H1 (cell line): ENCODE measurements around the gene CCDC152. TPM values are rescaled to one million over a fixed set of nuclear protein-coding genes. Genes with fewer than 3 reads are reported as not detected.

Experiments
- CTCF ChIA-PET: fragments of 300-600 bp; sonication (Branson Sonifier 250); formaldehyde crosslinking; loops from one replicate; lab custom pipeline; 2021; ENCODE audit not compliant: partially characterized antibody; lab: Charles Lee
- POLR2A ChIA-PET: fragments of 300-600 bp; sonication (Branson Sonifier 250); formaldehyde crosslinking; loops from one replicate; lab custom pipeline; 2021; ENCODE audit warnings: inconsistent platforms; ENCODE audit not compliant: partially characterized antibody; lab: Charles Lee
- DNase-seq, 2 experiments: peaks; one replicate each; pipeline versions ENCODE4 v3.0.0 to v3.0.0-alpha.2; 2010 to 2022; ENCODE audit warnings: low spot score in 2 of 2, low read depth in 1 of 2, mixed read lengths in 1 of 2
- FAIRE-seq: peaks from 2 replicates; lab custom pipeline; 2011; peaks lifted over from hg19 to GRCh38; lab: Jason Lieb, UNC
- H2AFZ ChIP-seq: 2 replicates; pipeline ENCODE4 v1.8.1; 2012; ENCODE audit warnings: low read length, inconsistent platforms
- H2AK5ac ChIP-seq: 2 replicates; pipeline ENCODE4 v1.6.1; 2013; ENCODE audit warnings: low read depth, low read length
- H2BK120ac ChIP-seq: replicated peaks from 2 replicates; pipeline ENCODE3; 2013; ENCODE audit warnings: low read depth, low read length, inconsistent platforms
- H2BK12ac ChIP-seq: 2 replicates; pipeline ENCODE4 v1.6.1; 2013; ENCODE audit warnings: low read depth, low read length
- H2BK15ac ChIP-seq: 2 replicates; pipeline ENCODE4 v1.6.1; 2013; ENCODE audit warnings: low read length
- H2BK20ac ChIP-seq: 2 replicates; pipeline ENCODE4 v1.6.1; 2013; ENCODE audit warnings: low read length
- H2BK5ac ChIP-seq: 2 replicates; pipeline ENCODE4 v1.6.1; 2013; ENCODE audit warnings: low read depth, low read length
- H3K14ac ChIP-seq: 2 replicates; pipeline ENCODE4 v1.6.1; 2013; ENCODE audit warnings: inconsistent platforms; ENCODE audit not compliant: insufficient read length
- H3K18ac ChIP-seq: 2 replicates; pipeline ENCODE4 v1.6.1; 2013; ENCODE audit warnings: low read length; ENCODE audit errors: extremely low read depth
- H3K23ac ChIP-seq: 2 replicates; pipeline ENCODE4 v1.6.1; 2013; ENCODE audit warnings: inconsistent platforms; ENCODE audit not compliant: insufficient read length
- H3K23me2 ChIP-seq: 2 replicates; pipeline ENCODE4 v1.6.1; 2013; ENCODE audit warnings: low read depth, low read length
- H3K27ac ChIP-seq: 2 replicates; pipeline ENCODE4 v1.6.1; 2011; ENCODE audit warnings: low read depth, low read length, inconsistent platforms
- H3K27me3 ChIP-seq, 4 experiments: replicated peaks in 1 of 4; 1 replicate in 1 of 4; 2 replicates in 3 of 4; pipeline versions ENCODE4 v1.6.1 to v1.8.1; 2011 to 2013; ENCODE audit warnings: low read length in 3 of 4, mild to moderate bottlenecking in 3 of 4, inconsistent platforms in 2 of 4, mixed read lengths in 2 of 4, moderate library complexity in 1 of 4; ENCODE audit not compliant: control insufficient read depth in 3 of 4, insufficient read depth in 3 of 4; ENCODE audit errors: extremely low read depth in 1 of 4
- H3K36me3 ChIP-seq, 4 experiments: 2 replicates each; pipeline versions ENCODE4 v1.6.1 to v1.8.1; 2011 to 2013; ENCODE audit warnings: mild to moderate bottlenecking in 4 of 4, low read length in 3 of 4, moderate library complexity in 2 of 4, control low read depth in 1 of 4, inconsistent platforms in 1 of 4; ENCODE audit not compliant: insufficient read depth in 4 of 4, control insufficient read depth in 2 of 4
- H3K4ac ChIP-seq: replicated peaks from 2 replicates; pipeline ENCODE3; 2013; ENCODE audit warnings: low read length, low read depth, mixed read lengths, inconsistent platforms; ENCODE audit not compliant: insufficient read length
- H3K4me1 ChIP-seq, 4 experiments: replicated peaks in 1 of 4; 1 replicate in 1 of 4; 2 replicates in 3 of 4; pipeline versions ENCODE4 v1.6.1 to v1.8.1; 2011 to 2013; ENCODE audit warnings: low read length in 3 of 4, inconsistent platforms in 2 of 4, mixed read lengths in 1 of 4; ENCODE audit not compliant: insufficient read depth in 4 of 4, control insufficient read depth in 3 of 4
- H3K4me2 ChIP-seq, 2 experiments: 2 replicates each; pipeline versions ENCODE4 v1.6.1 to v1.8.1; 2011 to 2013; ENCODE audit warnings: low read depth in 2 of 2, low read length in 2 of 2, control low read depth in 1 of 2, inconsistent platforms in 1 of 2, mild to moderate bottlenecking in 1 of 2; ENCODE audit not compliant: insufficient read depth in 1 of 2
- H3K4me3 ChIP-seq, 4 experiments: fragments of 200-600, 300-600 bp in 1 of 4; sonication (generic), shearing (Covaris generic), sonication (Bioruptor Twin) in 1 of 4; 2 replicates each; pipeline versions ENCODE4 v1.5.1 to v1.8.1; 2011 to 2016; ENCODE audit warnings: low read length in 4 of 4, low read depth in 3 of 4, control low read depth in 2 of 4, inconsistent platforms in 2 of 4, mild to moderate bottlenecking in 2 of 4, mixed read lengths in 1 of 4, moderate library complexity in 1 of 4; ENCODE audit not compliant: insufficient read depth in 2 of 4; ENCODE audit errors: extremely low read depth in 1 of 4
- H3K56ac ChIP-seq: replicated peaks from 2 replicates; pipeline ENCODE3; 2013; ENCODE audit warnings: low read depth, mild to moderate bottlenecking, mixed read lengths, low read length, inconsistent platforms; ENCODE audit not compliant: insufficient read length
- H3K79me1 ChIP-seq: 2 replicates; pipeline ENCODE4 v1.6.1; 2013; ENCODE audit warnings: low read depth, low read length, control low read depth
- H3K79me2 ChIP-seq, 2 experiments: 2 replicates each; pipeline versions ENCODE4 v1.6.1 to v1.8.1; 2012 to 2013; ENCODE audit warnings: low read length in 2 of 2, mild to moderate bottlenecking in 2 of 2, inconsistent platforms in 1 of 2; ENCODE audit not compliant: insufficient read depth in 2 of 2, control insufficient read depth in 1 of 2
- H3K9ac ChIP-seq, 4 experiments: replicated peaks in 1 of 4; 1 replicate in 1 of 4; 2 replicates in 3 of 4; pipeline versions ENCODE4 v1.6.1 to v1.8.1; 2011 to 2013; ENCODE audit warnings: low read depth in 3 of 4, low read length in 3 of 4, control low read depth in 2 of 4, mild to moderate bottlenecking in 2 of 4, moderate library complexity in 2 of 4, inconsistent platforms in 1 of 4; ENCODE audit errors: extremely low read depth in 1 of 4
- H3K9me3 ChIP-seq, 2 experiments: 2 replicates each; pipeline versions ENCODE4 v1.6.1 to v1.8.1; 2012 to 2013; ENCODE audit warnings: mild to moderate bottlenecking in 2 of 2, moderate library complexity in 2 of 2, control low read depth in 1 of 2, inconsistent platforms in 1 of 2, low read depth in 1 of 2, low read length in 1 of 2, mixed read lengths in 1 of 2; ENCODE audit not compliant: insufficient read depth in 2 of 2
- H4K20me1 ChIP-seq, 2 experiments: replicated peaks in 1 of 2; 2 replicates each; pipeline versions ENCODE3 to v1.8.1; 2011 to 2013; ENCODE audit warnings: inconsistent platforms in 2 of 2, low read length in 2 of 2, mild to moderate bottlenecking in 1 of 2; ENCODE audit not compliant: insufficient read depth in 2 of 2, control insufficient read depth in 1 of 2
- H4K5ac ChIP-seq: 2 replicates; pipeline ENCODE4 v1.6.1; 2013; ENCODE audit warnings: low read length, low read depth, mixed read lengths, inconsistent platforms; ENCODE audit not compliant: insufficient read length
- H4K8ac ChIP-seq: 2 replicates; pipeline ENCODE4 v1.8.0; 2013; ENCODE audit warnings: mild to moderate bottlenecking, moderate library complexity, low read length, inconsistent platforms; ENCODE audit not compliant: insufficient read depth; ENCODE audit errors: extremely low read depth
- H4K91ac ChIP-seq: replicated peaks from 2 replicates; pipeline ENCODE3; 2013; ENCODE audit warnings: low read length, mixed read lengths, inconsistent platforms; ENCODE audit not compliant: insufficient read length
- HDAC2 ChIP-seq, 2 experiments: fragments of 300-600 bp in 1 of 2; sonication (generic) in 1 of 2; IDR thresholded peaks; 2 replicates each; pipeline ENCODE4 v1.6.1; 2011 to 2012; ENCODE audit warnings: low read depth in 2 of 2, low read length in 2 of 2, mild to moderate bottlenecking in 2 of 2, moderate library complexity in 2 of 2, borderline replicate concordance in 1 of 2, inconsistent platforms in 1 of 2
- JUND ChIP-seq: IDR thresholded peaks from 2 replicates; pipeline ENCODE4 v1.6.1; 2011; ENCODE audit warnings: mild to moderate bottlenecking, improper control_type of control experiment, low read length
- NRF1 ChIP-seq: IDR thresholded peaks from 2 replicates; pipeline ENCODE4 v1.6.1; 2011; ENCODE audit warnings: mild to moderate bottlenecking, low read depth, low read length, improper control_type of control experiment
- RAD21 ChIP-seq, 2 experiments: IDR thresholded peaks in 1 of 2; conservative IDR thresholded peaks in 1 of 2; 2 replicates each; pipeline ENCODE4 v1.6.1; 2011; ENCODE audit warnings: low read depth in 2 of 2, low read length in 2 of 2, improper control_type of control experiment in 1 of 2, inconsistent platforms in 1 of 2, mild to moderate bottlenecking in 1 of 2, moderate library complexity in 1 of 2
- RNF2 ChIP-seq: fragments of 200-900, 300-1000 bp; sonication (generic); IDR thresholded peaks from 2 replicates; pipeline ENCODE4 v1.7.1; 2016; ENCODE audit warnings: borderline replicate concordance, low read depth, mild to moderate bottlenecking, antibody characterized with exemption, low read length; ENCODE audit not compliant: poor library complexity, severe bottlenecking; ENCODE audit errors: missing control alignments
- WGBS, 2 experiments: shearing (Covaris generic) in 1 of 2; methylation state at CpG; one replicate each; pipeline versions ENCODE4 v1.1.6 to v1.1.7; 2013 to 2015; ENCODE audit warnings: low lambda C conversion rate in 2 of 2, mixed read lengths in 2 of 2, inconsistent platforms in 1 of 2, low coverage in 1 of 2, missing lambda C conversion rate in 1 of 2; ENCODE audit not compliant: insufficient replicate concordance in 2 of 2, insufficient coverage in 1 of 2, insufficient read length in 1 of 2; ENCODE audit errors: extremely low coverage in 1 of 2, missing lambda C conversion rate in 1 of 2; 5-methylcytosine and 5-hydroxymethylcytosine counted together
- polyA plus RNA-seq, 7 experiments: library from polyadenylated mRNA; depleted of rRNA in 3 of 7; stranded (reverse) in 5 of 7; unstranded in 2 of 7; fragments of >200 nt in 5 of 7; fragments of 200-250 nt in 2 of 7; gene quantifications; 1 replicate in 5 of 7; 2 replicates in 1 of 7; 4 replicates in 1 of 7; pipeline versions ENCODE4 v1.2.1 to v1.2.3, GENCODE V29; 2011 to 2013; ENCODE audit warnings: missing spikeins in 2 of 7, mixed read lengths in 2 of 7
- total RNA-seq: library from RNA; stranded (reverse); fragmentation: NEBNext Ultra II Directional; extraction: Animal tissue kit (Norgen Biotek cat#: 25700); gene quantifications from 2 replicates; pipeline ENCODE4 v1.2.1, GENCODE V29; 2021

The CCDC152 gene
- total and polyA plus RNA-seq, 2 of the 8 experiments (the other 6 are each of a cell fraction or from before 2014, with no cell fraction given), result 2.6 to 9.5 TPM

DNA sequence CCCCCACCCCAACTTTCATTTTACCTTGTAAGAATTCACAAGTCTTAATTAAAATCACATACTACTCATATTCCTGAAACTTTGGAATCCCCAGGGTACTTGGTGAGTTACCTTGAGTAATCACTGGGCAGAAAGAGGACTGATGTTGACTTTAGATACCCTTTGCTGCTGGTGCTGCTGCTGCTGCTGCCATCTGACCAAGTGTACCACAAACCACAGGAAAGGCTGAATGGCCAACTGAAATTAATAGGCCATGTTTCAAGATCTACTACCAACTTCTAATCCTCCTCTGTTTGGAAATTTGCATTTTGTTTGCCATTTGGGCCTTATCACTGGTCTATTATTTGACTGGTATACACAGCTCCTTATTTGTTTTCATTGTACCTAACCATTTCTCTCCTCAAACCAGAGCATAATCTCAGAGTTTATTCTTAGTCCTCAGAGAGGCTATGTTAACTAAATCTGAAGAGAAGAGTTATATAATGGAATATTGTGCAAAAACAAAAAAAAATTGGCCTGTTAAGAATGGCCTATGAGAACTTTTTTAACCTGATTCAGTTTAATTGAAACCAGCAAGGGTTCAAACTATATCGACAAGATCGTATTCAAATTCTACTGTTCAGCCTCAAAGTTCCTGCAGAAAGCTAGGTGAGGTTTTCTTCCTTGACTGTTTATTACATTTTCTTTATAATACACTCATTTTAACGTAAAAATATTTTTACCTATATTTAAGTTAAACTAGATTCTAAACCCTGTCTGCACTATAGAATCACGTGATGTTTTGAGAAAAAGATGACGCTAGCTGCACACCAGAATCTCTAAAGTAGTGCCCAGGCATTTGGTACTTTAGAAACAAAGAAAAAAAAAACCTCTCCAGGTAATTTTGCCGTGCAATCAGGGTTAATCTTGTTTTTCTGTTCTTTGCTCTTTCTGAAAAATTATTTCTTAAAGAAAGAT is 41.9 kb downstream of the CCDC152 start:
- no peak overlapping the region for H3K14ac ChIP-seq
- H3K4me3 ChIP-seq, result no peak overlapping the region
- H2BK5ac ChIP-seq, result no peak overlapping the region
- H3K79me1 ChIP-seq, result no peaks in the 10 kb centered on the region
- no peaks in the 10 kb centered on the region for H3K9me3 ChIP-seq
- H2AK5ac ChIP-seq, result no peak overlapping the region
- no peak overlapping the region for H3K4me2 ChIP-seq
- no peak overlapping the region for H3K4ac ChIP-seq
- no peak overlapping the region for H2BK12ac ChIP-seq
- H3K27me3 ChIP-seq, result no peaks in the 10 kb centered on the region
- H3K79me2 ChIP-seq, result no peaks in the 10 kb centered on the region
- FAIRE-seq, result no peak
- no peak overlapping the region for H3K18ac ChIP-seq
- peaks cover 2% of the 10 kb centered on the region; the same call in 1 of the 2 replicates for H3K23me2 ChIP-seq
- WGBS, 2 experiments, result 91 to 100% methylated on average over 1 to 6 of the region's 6 CpGs
- ChIA-PET CTCF (interaction anchor here (0.8 kb wide), 1 partner anchor 627 kb away, joined by 3 read pairs; no protein-coding TSS in a partner anchor), POLR2A (no interaction called here)
- no peak overlapping the region for H2BK120ac ChIP-seq
- H2AFZ ChIP-seq, result no peak overlapping the region
- H3K23ac ChIP-seq, result no peak overlapping the region
- H2BK15ac ChIP-seq, result no peak overlapping the region
- H3K36me3 ChIP-seq, result peaks cover 0 to 11% (median 3%) of the 10 kb centered on the region in 4 experiments; a peak in 2 of 8 replicates
- H4K8ac ChIP-seq, result no peak overlapping the region
- H3K56ac ChIP-seq, result no peak overlapping the region
- H2BK20ac ChIP-seq, result no peak overlapping the region
- H4K5ac ChIP-seq, result no peak overlapping the region
- no peak overlapping the region for H4K91ac ChIP-seq
- no peak overlapping the region for H3K27ac ChIP-seq
- H4K20me1 ChIP-seq, result no peaks in the 10 kb centered on the region
- DNase-seq, result no peak
- no peak overlapping the region for H3K9ac ChIP-seq
- H3K4me1 ChIP-seq, result no peaks in the 10 kb centered on the region
- no peak for TF ChIP-seq RNF2
- TF ChIP-seq NRF1, result no peak
- no peak for TF ChIP-seq JUND
- TF ChIP-seq HDAC2 (IDR thresholded peaks at IDR 0.05; ENCODE audit: borderline replicate concordance in 1 of 2, low read depth in 2 of 2, low read length in 2 of 2), result no peak
- no peak for TF ChIP-seq RAD21 (IDR thresholded peaks at IDR 0.05 in 1 of 2, conservative IDR thresholded peaks at IDR 0.05 in 1 of 2; ENCODE audit: low read depth in 2 of 2, low read length in 2 of 2)
